ENCODE results near the gene FYCO1. TPM values are rescaled to one million over a fixed set of nuclear protein-coding genes. Genes with fewer than 3 reads are reported as not detected.
"Not testable (repeated sequence)": the region's sequence is repeated elsewhere in the genome, so short reads cannot be mapped to it uniquely, and the experiment has no call there.

FYCO1 gene
- total RNA-seq (2014; rRNA removed; shearing (Covaris generic)): 4.2 and 5.3 TPM in 2 replicates
- 3.7 and 5.2 TPM in 2 replicates for polyA plus RNA-seq (2014; cell fraction: nucleus; rRNA removed)

- DNase-seq (ENCODE audit: extremely low read depth, low read depth): peak; percentile 68
These were observed at the start of gene FYCO1 for GRCh38 chr3:45995236-45996192. TSS of gene FYCO1 (minus strand) at chr3:45995824. CDS start at chr3:45984910, 10,914 bp downstream.

GRCh38 chr3:46038916-46039315 is 43.3 kb upstream of the FYCO1 start:
- DNase-seq (ENCODE audit: extremely low read depth, low read depth): no peak

GRCh38 chr3:46038071-46038470 is 42.4 kb upstream of the FYCO1 start:
- DNase-seq (ENCODE audit: extremely low read depth, low read depth): not testable (repeated sequence)

GRCh38 chr3:46036191-46036590 is 40.6 kb upstream of the FYCO1 start:
- no peak for DNase-seq (ENCODE audit: extremely low read depth, low read depth)

- DNase-seq (ENCODE audit: extremely low read depth, low read depth): no peak
These were observed 36.1 kb upstream of the FYCO1 start for GRCh38 chr3:46031747-46032146.

GRCh38 chr3:46031269-46031668 is 35.6 kb upstream of the FYCO1 start:
- no peak for DNase-seq (ENCODE audit: extremely low read depth, low read depth)

- DNase-seq (ENCODE audit: extremely low read depth, low read depth): no peak
These were observed 35.0 kb upstream of the FYCO1 start for GRCh38 chr3:46030626-46031025.

GRCh38 chr3:46029953-46030543 is 34.4 kb upstream of the FYCO1 start:
- no peak for DNase-seq (ENCODE audit: extremely low read depth, low read depth)

GRCh38 chr3:46027736-46028397 is 32.2 kb upstream of the FYCO1 start:
- DNase-seq (ENCODE audit: extremely low read depth, low read depth): no peak

GRCh38 chr3:46027021-46027705 is 31.5 kb upstream of the FYCO1 start, which contains the start of gene XCR1:
TSS of gene XCR1 (minus strand) at chr3:46027483. CDS start at chr3:46021947, 5,536 bp downstream.
- DNase-seq (ENCODE audit: extremely low read depth, low read depth): no peak

GRCh38 chr3:46025139-46025538 is 29.5 kb upstream of the FYCO1 start:
- no peak for DNase-seq (ENCODE audit: extremely low read depth, low read depth)

- DNase-seq (ENCODE audit: extremely low read depth, low read depth): no peak
These were observed 28.5 kb upstream of the FYCO1 start for GRCh38 chr3:46024131-46024530.

- no peak for DNase-seq (ENCODE audit: extremely low read depth, low read depth)
These were observed 27.5 kb upstream of the FYCO1 start for GRCh38 chr3:46022909-46023785.

- DNase-seq (ENCODE audit: extremely low read depth, low read depth): no peak
These were observed 25.9 kb upstream of the FYCO1 start for GRCh38 chr3:46021516-46021915.

- DNase-seq (ENCODE audit: extremely low read depth, low read depth): no peak
These were observed 25.3 kb upstream of the FYCO1 start for GRCh38 chr3:46020766-46021510.

- DNase-seq (ENCODE audit: extremely low read depth, low read depth): no peak
These were observed 24.1 kb upstream of the FYCO1 start for GRCh38 chr3:46019707-46020106.

GRCh38 chr3:46017720-46018119 is 22.1 kb upstream of the FYCO1 start:
- no peak for DNase-seq (ENCODE audit: extremely low read depth, low read depth)

GRCh38 chr3:46013316-46014094 is 17.9 kb upstream of the FYCO1 start:
- no peak for DNase-seq (ENCODE audit: extremely low read depth, low read depth)
